Measurements from ENCODE around the gene TDRD9.
"Not testable (repeated sequence)": the region's sequence is repeated elsewhere in the genome, so short reads cannot be mapped to it uniquely, and the experiment has no call there.

TDRD9 gene

GRCh38 chr14:103930051-103930604, 1.9 kb downstream of the TDRD9 start:
- DNase-seq: no peak

- DNase-seq: no peak
Measured at GRCh38 chr14:103931422-103931821, 3.2 kb downstream of the TDRD9 start.

GRCh38 chr14:103932791-103933490, 4.7 kb downstream of the TDRD9 start:
- DNase-seq: no peak

GRCh38 chr14:103935102-103935501, 6.8 kb downstream of the TDRD9 start:
- no peak for DNase-seq

- no peak for DNase-seq
Measured at GRCh38 chr14:103941462-103941861, 13.2 kb downstream of the TDRD9 start.

- DNase-seq: no peak
Measured at GRCh38 chr14:103941973-103942736, 13.9 kb downstream of the TDRD9 start, which contains the start of gene RD3L. Gene RD3L (minus strand): TSS chr14:103942529. CDS start chr14:103941695, 834 bp downstream.

- no peak for DNase-seq
Measured at GRCh38 chr14:103943673-103944072, 15.4 kb downstream of the TDRD9 start.

- no peak for DNase-seq
Measured at GRCh38 chr14:103946975-103947374, 18.7 kb downstream of the TDRD9 start.

- no peak for DNase-seq
Measured at GRCh38 chr14:103948442-103948841, 20.2 kb downstream of the TDRD9 start.

GRCh38 chr14:103949131-103949790, 21.0 kb downstream of the TDRD9 start:
- no peak for DNase-seq

GRCh38 chr14:103960457-103961055, 32.3 kb downstream of the TDRD9 start:
- no peak for DNase-seq

GRCh38 chr14:103961928-103962578, 33.8 kb downstream of the TDRD9 start:
- DNase-seq: no peak

GRCh38 chr14:103966631-103967030, 38.4 kb downstream of the TDRD9 start:
- no peak for DNase-seq

GRCh38 chr14:103969961-103970360, 41.7 kb downstream of the TDRD9 start:
- no peak for DNase-seq

GRCh38 chr14:103973354-103973753, 45.1 kb downstream of the TDRD9 start:
- DNase-seq: no peak

GRCh38 chr14:103974575-103974974, 46.3 kb downstream of the TDRD9 start:
- DNase-seq: no peak

GRCh38 chr14:103980623-103981238, 52.5 kb downstream of the TDRD9 start:
- not testable (repeated sequence) for DNase-seq

- no peak for DNase-seq
Measured at GRCh38 chr14:103984196-103984595, 55.9 kb downstream of the TDRD9 start.

- no peak for DNase-seq
Measured at GRCh38 chr14:103989034-103989433, 60.8 kb downstream of the TDRD9 start.

- no peak for DNase-seq
Measured at GRCh38 chr14:103989964-103990363, 61.7 kb downstream of the TDRD9 start.

- DNase-seq: no peak
Measured at GRCh38 chr14:103994535-103995184, 66.4 kb downstream of the TDRD9 start.
